Inflammatory macrophage treated with lipopolysaccharide for 1 hour (primary cell): ENCODE results near the gene TRMT10B.
"Not testable (repeated sequence)": the region's sequence is repeated elsewhere in the genome, so short reads cannot be mapped to it uniquely, and the experiment has no call there.

Experiments
- DNase-seq, 2 donors: peaks; one replicate each; pipeline ENCODE4 v3.0.0-alpha.2; 2020 to 2022

TRMT10B gene

DNA sequence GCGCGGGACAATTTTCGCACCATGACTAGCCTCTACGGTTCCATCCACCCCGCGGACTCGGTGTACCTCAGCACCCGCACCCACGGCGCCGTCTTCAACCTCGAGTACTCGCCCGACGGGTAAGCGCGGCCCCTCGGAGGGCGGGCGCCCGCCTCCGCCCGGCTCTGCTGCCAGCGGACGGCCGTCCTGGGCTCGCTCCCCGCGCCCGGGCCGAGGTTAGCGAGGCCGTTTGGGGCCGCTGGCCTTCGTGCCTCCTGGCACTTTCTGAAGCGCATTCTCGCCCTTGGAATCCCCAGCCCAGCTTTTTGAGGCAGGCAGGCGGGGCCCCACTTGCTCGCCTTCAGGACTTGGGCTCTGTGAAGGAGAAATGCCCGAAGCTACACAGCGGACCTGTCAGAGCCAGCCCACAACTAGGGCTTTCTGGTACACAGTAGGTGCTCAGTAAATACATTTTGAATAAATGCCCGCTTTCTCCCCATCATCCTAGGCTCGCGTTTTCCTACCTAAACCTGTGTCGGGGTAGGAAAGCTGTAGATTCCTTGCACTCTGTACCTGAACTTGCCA is 47.8 kb downstream of the TRMT10B start:
- DNase-seq = peak; percentile 38 to 51

DNA sequence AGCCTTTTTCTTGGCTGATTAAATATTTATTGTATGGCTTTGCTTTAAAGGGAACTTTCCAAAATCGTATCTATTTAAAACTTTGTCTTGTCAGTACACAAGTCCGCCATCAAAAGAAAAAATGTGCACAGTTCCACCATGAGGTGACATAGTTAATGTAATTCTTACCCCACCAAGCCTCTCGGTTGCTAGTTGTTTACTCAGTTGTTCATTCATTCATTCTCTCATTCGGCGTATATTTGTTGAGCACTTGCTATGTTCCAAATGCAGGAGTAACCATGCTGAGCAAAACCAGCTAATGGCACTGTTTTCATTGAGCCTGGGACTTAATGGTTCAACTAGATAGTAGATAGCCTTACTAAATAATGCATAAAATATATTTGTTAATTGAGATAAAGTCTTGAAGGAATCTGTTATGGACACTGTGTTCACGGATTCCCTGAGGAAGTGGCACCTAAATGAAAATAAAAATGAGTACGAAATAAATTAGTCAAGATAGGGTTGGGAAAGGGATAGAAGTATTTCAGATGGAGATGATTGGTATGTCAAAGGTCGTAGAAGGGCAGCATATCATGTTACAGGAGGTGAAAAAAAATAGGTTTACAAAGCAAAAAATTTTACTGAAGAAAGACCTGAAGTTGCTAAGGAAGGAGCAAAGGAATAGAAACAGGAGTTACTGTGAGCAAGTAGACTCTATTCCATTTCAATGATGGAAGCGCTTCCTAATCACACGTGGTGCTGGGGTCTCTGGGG is 48.5 kb downstream of the TRMT10B start:
- DNase-seq = no peak

DNA sequence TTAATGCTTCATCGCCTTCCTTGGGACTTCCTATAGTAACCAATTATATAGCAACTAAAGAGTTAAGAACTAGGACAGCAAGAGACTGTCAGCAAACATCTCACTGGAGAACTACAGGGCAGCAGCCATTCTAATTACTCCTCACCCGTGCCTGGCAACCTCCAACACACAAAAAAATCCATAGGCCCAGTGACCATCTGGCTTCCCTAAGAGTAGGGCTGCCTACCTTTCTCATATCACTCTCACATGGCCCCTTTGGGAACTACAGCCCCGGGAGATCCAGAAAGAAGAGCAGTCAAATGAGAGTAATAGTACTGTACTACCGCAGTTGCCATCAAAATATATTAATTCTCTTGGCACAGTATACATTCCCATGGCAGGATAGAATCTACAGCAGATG is 52.7 kb downstream of the TRMT10B start:
- DNase-seq = no peak

DNA sequence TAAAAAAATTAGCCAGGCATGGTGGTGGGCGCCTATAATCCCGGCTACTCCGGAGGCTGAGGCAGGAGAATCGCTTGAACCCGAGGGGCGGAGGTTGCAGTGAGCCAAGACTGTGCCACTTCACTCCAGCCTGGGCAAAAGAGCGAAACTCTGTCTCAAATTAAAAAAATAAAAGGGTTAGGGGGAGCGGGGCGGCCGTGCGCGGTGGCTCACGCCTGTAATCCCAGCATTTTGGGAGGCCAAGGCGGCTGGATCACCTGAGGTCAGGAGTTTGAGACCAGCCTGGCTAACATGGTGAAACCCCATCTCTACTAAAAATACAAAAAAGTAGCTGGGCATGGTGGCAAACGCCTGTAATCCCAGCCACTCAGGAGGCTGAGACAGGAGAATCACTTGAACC is 56.1 kb downstream of the TRMT10B start:
- not testable (repeated sequence) for DNase-seq

DNA sequence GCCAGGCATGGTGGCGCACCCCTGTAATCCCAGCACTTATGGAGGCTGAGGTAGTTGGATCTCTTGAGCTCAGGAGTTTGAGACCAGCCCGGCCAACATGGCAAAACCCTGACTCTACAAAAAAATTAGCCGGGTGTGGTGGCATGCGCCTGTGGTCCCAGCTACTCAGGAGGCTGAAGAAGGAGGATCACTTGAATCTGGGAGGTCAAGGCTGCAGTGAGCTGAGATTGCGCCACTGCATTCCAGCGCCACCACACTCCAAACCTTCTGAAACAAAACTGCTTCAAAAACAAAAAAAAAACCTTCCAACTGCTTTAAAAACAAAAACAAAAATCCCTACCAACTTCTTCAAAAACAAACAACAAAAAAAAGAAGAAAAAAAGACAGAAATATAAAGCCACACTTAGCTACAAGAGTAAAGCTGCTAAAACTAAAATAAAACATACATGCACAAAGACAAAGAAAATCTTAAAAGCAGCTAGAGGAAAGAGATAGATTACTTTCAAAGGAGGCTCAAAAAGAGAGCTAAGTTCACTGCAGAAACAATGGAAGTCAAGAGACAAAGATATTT is 58.4 kb downstream of the TRMT10B start:
- no peak for DNase-seq

DNA sequence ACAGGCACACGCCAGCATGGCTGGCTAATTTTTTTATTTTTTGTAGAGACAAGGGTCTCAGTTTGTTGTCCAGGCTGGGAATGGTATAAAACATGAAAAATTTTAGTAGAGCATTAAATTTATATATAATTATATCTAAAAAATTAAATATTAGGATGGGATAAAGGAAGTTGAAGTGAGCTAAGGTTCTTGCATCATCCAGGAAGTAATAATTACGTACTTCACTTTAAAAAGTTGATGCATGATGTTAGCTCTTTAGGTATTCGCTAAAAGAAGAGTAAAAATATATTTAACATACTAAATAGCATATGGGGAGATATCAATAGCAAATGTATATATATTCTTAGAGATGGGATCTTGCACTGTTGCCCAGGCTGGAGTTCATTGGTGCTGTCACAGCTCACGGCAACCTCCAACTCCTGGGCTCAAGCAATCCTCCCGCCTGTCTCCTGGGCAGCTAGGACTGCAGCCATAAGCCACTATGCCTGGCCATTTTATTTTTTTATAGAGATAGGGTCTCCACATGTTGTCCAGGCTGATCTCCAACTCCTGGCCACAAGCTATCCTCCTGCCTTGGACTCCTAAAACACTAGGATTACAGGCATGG is 59.3 kb downstream of the TRMT10B start:
- peak; percentile 25 to 45 for DNase-seq

DNA sequence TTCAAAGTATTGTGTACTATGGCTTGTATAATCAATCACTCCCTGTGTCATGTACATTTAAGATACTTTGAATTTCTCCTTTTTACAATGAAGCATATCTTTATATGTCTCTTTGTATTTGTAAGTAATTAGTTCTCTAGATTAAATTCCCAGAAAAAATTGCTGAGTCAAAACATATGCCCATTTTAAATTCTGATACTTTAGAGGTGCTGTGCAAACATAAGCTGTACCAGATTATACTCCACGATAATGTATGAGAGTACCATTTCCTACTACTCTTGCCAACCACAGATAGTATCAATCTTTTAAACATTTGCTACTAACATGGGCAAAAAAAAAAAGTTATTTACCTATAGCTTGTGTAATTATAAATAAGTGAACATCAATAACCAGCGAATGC is 65.2 kb downstream of the TRMT10B start:
- DNase-seq = no peak

DNA sequence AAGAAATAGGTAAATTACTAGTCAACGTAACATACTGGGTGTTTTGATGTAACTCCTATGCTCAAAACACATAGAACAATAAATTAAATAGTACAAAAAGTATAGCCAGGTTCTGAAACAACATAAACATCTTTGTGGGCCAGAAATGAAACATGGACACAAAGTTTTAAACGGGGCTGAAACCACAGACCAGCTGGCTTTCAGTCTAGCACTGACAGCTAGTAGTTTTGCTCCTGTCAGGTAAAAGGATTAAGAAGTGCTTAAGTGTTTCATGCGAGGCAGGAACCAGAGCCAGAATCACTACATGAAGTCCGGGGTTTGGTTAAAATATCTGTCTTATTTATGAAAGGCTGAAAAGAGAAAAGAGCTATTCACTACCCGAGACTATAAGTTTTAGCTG is 66.5 kb downstream of the TRMT10B start:
- no peak for DNase-seq

DNA sequence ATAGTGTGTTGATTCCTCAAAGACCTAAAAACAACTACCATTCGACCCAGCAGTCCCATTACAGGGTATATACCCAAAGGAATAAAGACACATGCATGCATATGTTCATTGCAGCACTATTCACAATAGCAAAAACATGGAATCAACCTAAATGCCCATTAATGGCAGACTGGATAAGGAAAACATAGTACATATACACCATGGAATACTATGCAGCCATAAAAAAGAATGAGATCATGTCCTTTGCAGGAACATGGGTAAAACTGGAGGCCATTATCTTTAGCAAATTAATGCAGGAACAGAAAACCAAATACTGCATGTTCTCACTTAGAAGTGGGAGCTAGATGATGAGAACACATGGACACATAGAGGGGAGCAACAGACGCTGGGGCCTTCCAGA is 71.6 kb downstream of the TRMT10B start:
- not testable (repeated sequence) for DNase-seq

DNA sequence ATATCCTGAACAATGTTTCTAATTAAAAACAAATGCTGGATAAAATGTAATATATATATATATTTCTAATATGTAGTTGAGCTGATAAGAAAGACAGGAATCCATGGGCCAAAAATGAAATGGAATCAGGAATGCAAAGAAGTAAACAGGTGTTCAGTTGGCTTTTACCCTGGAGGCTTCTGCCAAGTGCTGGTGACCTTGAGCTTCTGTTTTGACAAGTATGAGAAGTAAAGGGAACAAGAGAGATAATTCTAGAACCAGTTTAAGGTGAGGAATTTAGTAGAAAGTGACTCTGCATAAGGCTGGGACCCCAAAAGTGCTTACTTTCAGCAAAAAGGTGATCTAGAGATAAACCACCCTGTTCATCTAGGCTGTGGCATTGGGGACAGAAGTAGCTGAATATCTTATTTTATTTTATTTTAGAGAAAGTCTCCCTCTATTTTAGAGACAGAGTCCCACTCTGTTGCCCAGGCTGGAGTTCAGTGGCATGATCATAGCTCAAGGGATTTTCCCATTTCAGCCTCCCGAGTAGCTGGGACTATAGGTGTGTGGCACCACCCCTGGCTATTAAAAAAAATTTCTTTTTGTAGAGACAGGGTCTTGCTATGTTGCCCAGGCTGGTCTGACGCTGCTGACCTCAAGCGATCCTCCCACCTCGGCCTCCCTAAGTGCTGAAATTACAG is 74.0 kb downstream of the TRMT10B start:
- no peak for DNase-seq
